ENCODE results near the gene CCR5AS.
A peak's percentile ranks its signal among the peaks of the same experiment; 100 is the strongest.

Gene CCR5AS

GRCh38 chr3:46378426-46378942 lies 28.4 kb downstream of the CCR5AS start:
- no peak for TF ChIP-seq STAT6 (CRISPR knock-in tag; conservative IDR thresholded peaks at IDR 0.05; ENCODE audit: low read depth)
- TF ChIP-seq CTCF (IDR thresholded peaks at IDR 0.05): peak; percentile 54; the same call in 1 of the 2 replicates
- H3K9me3 Mint-ChIP-seq: no peaks in the 10 kb centered on the region
- ATAC-seq: peak; percentile 85
- ChIA-PET CTCF (interaction anchor here (0.5 to 2.2 kb wide), 44 partner anchors 9 to 617 kb away, joined by 3 to 35 read pairs (median 4); partner anchors contain the start of genes ALS2CL, CCR1, CCR2 and CCR5AS), POLR2A (no interaction called here)
- DNase-seq (ENCODE audit: low spot score): peak; percentile 79
- no peak overlapping the region for H3K4me3 Mint-ChIP-seq
- no peaks in the 10 kb centered on the region for H3K36me3 Mint-ChIP-seq
- peaks cover 8% of the 10 kb centered on the region for H3K27me3 Mint-ChIP-seq (ENCODE audit: low read depth)
- H3K4me1 Mint-ChIP-seq: peaks cover 35% of the 10 kb centered on the region
- H3K27ac Mint-ChIP-seq: no peak overlapping the region

GRCh38 chr3:46375814-46376213 lies 31.1 kb downstream of the CCR5AS start:
- DNase-seq (ENCODE audit: low spot score) (no peak), ATAC-seq (no peak)
- H3K36me3 Mint-ChIP-seq: no peaks in the 10 kb centered on the region
- no peak for TF ChIP-seq TEAD4 (CRISPR knock-in tag; IDR thresholded peaks at IDR 0.05)
- no peak for TF ChIP-seq FOXP1 (CRISPR knock-in tag; IDR thresholded peaks at IDR 0.05; ENCODE audit: borderline replicate concordance)
- TF ChIP-seq ATF3 (CRISPR knock-in tag; conservative IDR thresholded peaks at IDR 0.05): no peak
- TF ChIP-seq ZNF532 (CRISPR knock-in tag; IDR thresholded peaks at IDR 0.05; ENCODE audit: borderline replicate concordance): no peak
- TF ChIP-seq MXD4 (CRISPR knock-in tag; IDR thresholded peaks at IDR 0.05; ENCODE audit: borderline replicate concordance): no peak
- no peak for TF ChIP-seq AR (CRISPR knock-in tag; IDR thresholded peaks at IDR 0.05)
- no peak for TF ChIP-seq NR3C1 (CRISPR knock-in tag; conservative IDR thresholded peaks at IDR 0.05; ENCODE audit: low read depth)
- TF ChIP-seq CBFB (CRISPR knock-in tag; IDR thresholded peaks at IDR 0.05; ENCODE audit: low read depth): no peak
- ChIA-PET CTCF (interaction anchor here (0.6 to 2.0 kb wide), 2 partner anchors 13 to 168 kb away, joined by 3 to 7 read pairs; partner anchors contain the start of gene CCR1), POLR2A (interaction anchor here (0.6 kb wide), 1 partner anchor 1079 kb away, joined by 3 read pairs; no protein-coding TSS in a partner anchor)
- peaks cover 25% of the 10 kb centered on the region for H3K4me1 Mint-ChIP-seq
- no peak overlapping the region for H3K27ac Mint-ChIP-seq
- H3K4me3 Mint-ChIP-seq: no peak overlapping the region
- H3K9me3 Mint-ChIP-seq: no peaks in the 10 kb centered on the region
- peaks cover 8% of the 10 kb centered on the region for H3K27me3 Mint-ChIP-seq (ENCODE audit: low read depth)
